Astrocyte (in vitro differentiated cells and primary cell): Measurements from ENCODE around the gene PRKACA. TPM values are rescaled to one million over a fixed set of nuclear protein-coding genes. Genes with fewer than 3 reads are reported as not detected.

ENCODE experiments used
- DNase-seq: peaks from one replicate; pipeline ENCODE4 v3.0.0-alpha.2; 2010; ENCODE audit warnings: low read depth
- FAIRE-seq: peaks from 2 replicates; lab custom pipeline; 2011; peaks lifted over from hg19 to GRCh38; lab: Jason Lieb, UNC
- H2AFZ ChIP-seq: 2 replicates; pipeline ENCODE4 v1.6.0; 2012; ENCODE audit warnings: low read depth, low read length, inconsistent platforms
- H3K27ac ChIP-seq: 2 replicates; pipeline ENCODE4 v1.5.1; 2011; ENCODE audit warnings: low read depth, low read length, inconsistent platforms
- H3K27me3 ChIP-seq: 2 replicates; pipeline ENCODE4 v1.6.0; 2011; ENCODE audit warnings: low read length, inconsistent platforms; ENCODE audit not compliant: insufficient read depth
- H3K36me3 ChIP-seq: 2 replicates; pipeline ENCODE4 v1.5.1; 2011; ENCODE audit warnings: low read length, inconsistent platforms; ENCODE audit not compliant: insufficient read depth
- H3K4me1 ChIP-seq: 2 replicates; pipeline ENCODE4 v1.5.1; 2011; ENCODE audit warnings: low read length, inconsistent platforms; ENCODE audit not compliant: insufficient read depth
- H3K4me2 ChIP-seq: 2 replicates; pipeline ENCODE4 v1.6.0; 2012; ENCODE audit warnings: low read length, inconsistent platforms
- H3K4me3 ChIP-seq: 2 replicates; pipeline ENCODE4 v1.5.1; 2011; ENCODE audit warnings: low read depth, mild to moderate bottlenecking, low read length, inconsistent platforms; ENCODE audit not compliant: insufficient read depth
- H3K79me2 ChIP-seq: 2 replicates; pipeline ENCODE4 v1.6.0; 2012; ENCODE audit warnings: mild to moderate bottlenecking, low read length, inconsistent platforms; ENCODE audit not compliant: insufficient read depth
- H3K9ac ChIP-seq: 2 replicates; pipeline ENCODE4 v1.6.0; 2012; ENCODE audit warnings: mild to moderate bottlenecking, low read length, inconsistent platforms
- H3K9me3 ChIP-seq: 2 replicates; pipeline ENCODE4 v1.5.1; 2012; ENCODE audit warnings: low read depth, mild to moderate bottlenecking, low read length, inconsistent platforms; ENCODE audit not compliant: insufficient read depth
- H4K20me1 ChIP-seq: 2 replicates; pipeline ENCODE4 v1.6.0; 2012; ENCODE audit warnings: low read length, inconsistent platforms; ENCODE audit not compliant: insufficient read depth
- H3K27ac Mint-ChIP-seq: one replicate; pipeline ENCODE4 v1.8.0; 2021; ENCODE audit warnings: mild to moderate bottlenecking, mixed read lengths; ENCODE audit not compliant: unreplicated experiment
- H3K27me3 Mint-ChIP-seq: one replicate; pipeline ENCODE4 v1.8.0; 2021; ENCODE audit warnings: low read depth, mixed read lengths; ENCODE audit not compliant: unreplicated experiment
- H3K36me3 Mint-ChIP-seq: one replicate; pipeline ENCODE4 v1.8.0; 2021; ENCODE audit warnings: low read depth, mixed read lengths; ENCODE audit not compliant: unreplicated experiment
- H3K4me1 Mint-ChIP-seq: one replicate; pipeline ENCODE4 v1.8.0; 2021; ENCODE audit warnings: low read depth, mixed read lengths; ENCODE audit not compliant: unreplicated experiment
- H3K4me3 Mint-ChIP-seq: one replicate; pipeline ENCODE4 v1.8.0; 2021; ENCODE audit warnings: mild to moderate bottlenecking, moderate library complexity, mixed read lengths; ENCODE audit not compliant: unreplicated experiment
- H3K9me3 Mint-ChIP-seq: one replicate; pipeline ENCODE4 v1.8.0; 2021; ENCODE audit warnings: mild to moderate bottlenecking, mixed read lengths; ENCODE audit not compliant: unreplicated experiment
- EZH2 ChIP-seq: IDR thresholded peaks from 2 replicates; pipeline ENCODE4 v1.6.1; 2012; ENCODE audit warnings: mild to moderate bottlenecking, low read length, inconsistent platforms; ENCODE audit not compliant: insufficient read depth
- total RNA-seq: library from RNA; stranded (reverse); gene quantifications from 2 replicates; pipeline ENCODE4 v1.2.1, GENCODE V29; 2021
- TF ChIP-seq, protein P1 (sequence below): IDR thresholded peaks from 2 replicates; pipeline ENCODE4 v1.5.1; 2011; ENCODE audit warnings: low read depth, mild to moderate bottlenecking, inconsistent platforms, low read length, moderate library complexity; ENCODE audit not compliant: insufficient read depth

Gene PRKACA
- total RNA-seq, 1 donor from 2014 or later = 80.5 TPM

DNA sequence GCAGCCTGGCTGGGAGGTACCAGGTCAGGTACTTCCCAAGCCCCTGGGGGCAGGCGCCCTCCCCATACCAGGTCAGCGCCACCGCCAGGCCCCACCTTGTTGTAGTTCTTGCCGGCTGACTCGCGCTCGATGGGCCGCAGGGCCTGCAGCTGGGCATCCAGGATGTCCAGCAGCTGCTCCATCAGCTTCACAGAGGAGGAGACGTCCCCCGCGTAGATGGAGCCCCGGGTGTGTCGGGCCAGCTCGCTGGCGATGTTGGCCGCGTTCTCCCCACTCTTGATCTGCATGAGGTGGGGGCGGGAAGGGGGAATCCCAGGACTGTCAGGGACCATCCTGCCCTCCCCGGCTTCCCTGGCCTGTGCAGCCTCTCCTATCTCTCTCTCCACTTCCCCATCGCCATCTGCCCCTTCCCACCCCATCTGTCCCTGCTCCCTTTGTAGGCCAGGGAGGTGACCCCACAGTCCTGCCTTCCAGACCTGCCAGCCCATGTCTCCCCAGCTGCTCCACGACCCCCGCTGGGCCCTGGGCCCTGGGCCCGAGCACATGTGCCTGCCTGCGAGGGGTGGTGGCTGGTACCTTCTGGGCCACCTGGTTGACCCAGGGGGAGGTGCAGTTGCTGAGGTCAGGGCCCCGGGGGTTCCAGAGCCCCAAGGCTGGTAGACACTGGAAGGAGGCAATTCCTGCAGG, 42.6 kb upstream of the PRKACA start:
- H3K4me1 ChIP-seq = no peaks in the 10 kb centered on the region
- H3K27ac ChIP-seq = no peak overlapping the region
- no peak overlapping the region for H3K4me3 ChIP-seq
- no peak overlapping the region for H3K4me2 ChIP-seq
- H2AFZ ChIP-seq = no peak overlapping the region
- no peak overlapping the region for H3K4me3 Mint-ChIP-seq
- no peaks in the 10 kb centered on the region for H3K27me3 Mint-ChIP-seq
- H3K36me3 Mint-ChIP-seq = peaks cover 15% of the 10 kb centered on the region
- no peaks in the 10 kb centered on the region for H3K9me3 Mint-ChIP-seq
- FAIRE-seq = no peak
- DNase-seq = no peak
- H3K9me3 ChIP-seq = no peaks in the 10 kb centered on the region
- H3K4me1 Mint-ChIP-seq = peaks cover 1% of the 10 kb centered on the region
- no peak overlapping the region for H3K27ac Mint-ChIP-seq
- H4K20me1 ChIP-seq = no peaks in the 10 kb centered on the region
- no peaks in the 10 kb centered on the region for H3K79me2 ChIP-seq
- H3K9ac ChIP-seq = no peak overlapping the region
- no peaks in the 10 kb centered on the region for H3K36me3 ChIP-seq
- TF ChIP-seq EZH2 = no peak
- TF ChIP-seq, protein P1, sequence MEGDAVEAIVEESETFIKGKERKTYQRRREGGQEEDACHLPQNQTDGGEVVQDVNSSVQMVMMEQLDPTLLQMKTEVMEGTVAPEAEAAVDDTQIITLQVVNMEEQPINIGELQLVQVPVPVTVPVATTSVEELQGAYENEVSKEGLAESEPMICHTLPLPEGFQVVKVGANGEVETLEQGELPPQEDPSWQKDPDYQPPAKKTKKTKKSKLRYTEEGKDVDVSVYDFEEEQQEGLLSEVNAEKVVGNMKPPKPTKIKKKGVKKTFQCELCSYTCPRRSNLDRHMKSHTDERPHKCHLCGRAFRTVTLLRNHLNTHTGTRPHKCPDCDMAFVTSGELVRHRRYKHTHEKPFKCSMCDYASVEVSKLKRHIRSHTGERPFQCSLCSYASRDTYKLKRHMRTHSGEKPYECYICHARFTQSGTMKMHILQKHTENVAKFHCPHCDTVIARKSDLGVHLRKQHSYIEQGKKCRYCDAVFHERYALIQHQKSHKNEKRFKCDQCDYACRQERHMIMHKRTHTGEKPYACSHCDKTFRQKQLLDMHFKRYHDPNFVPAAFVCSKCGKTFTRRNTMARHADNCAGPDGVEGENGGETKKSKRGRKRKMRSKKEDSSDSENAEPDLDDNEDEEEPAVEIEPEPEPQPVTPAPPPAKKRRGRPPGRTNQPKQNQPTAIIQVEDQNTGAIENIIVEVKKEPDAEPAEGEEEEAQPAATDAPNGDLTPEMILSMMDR = no peak
- H3K27me3 ChIP-seq = no peaks in the 10 kb centered on the region

DNA sequence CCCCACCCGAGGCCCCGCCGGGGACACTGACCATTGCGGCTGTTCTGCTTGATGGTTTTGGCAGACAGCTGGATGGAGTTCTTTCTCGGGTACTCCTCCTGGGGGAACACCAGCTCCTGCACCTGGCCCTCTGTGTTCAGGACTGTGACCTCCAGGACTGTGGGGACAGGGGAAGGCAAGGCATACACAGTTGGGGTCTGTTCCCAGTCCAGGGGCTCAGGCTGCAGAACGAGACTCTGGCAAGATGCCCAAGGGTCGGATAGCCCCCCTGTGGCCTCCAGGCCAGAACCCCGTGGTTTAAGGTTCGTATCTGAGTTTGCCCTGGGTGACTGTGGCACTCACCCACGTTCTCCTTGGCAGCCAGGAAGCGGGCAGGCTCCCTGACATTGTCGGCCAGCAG, 41.5 kb upstream of the PRKACA start:
- no peaks in the 10 kb centered on the region for H3K4me1 Mint-ChIP-seq
- TF ChIP-seq, protein P1 = no peak
- TF ChIP-seq EZH2 = no peak
- no peaks in the 10 kb centered on the region for H4K20me1 ChIP-seq
- no peak overlapping the region for H3K27ac Mint-ChIP-seq
- H3K4me1 ChIP-seq = no peaks in the 10 kb centered on the region
- no peak overlapping the region for H2AFZ ChIP-seq
- H3K36me3 Mint-ChIP-seq = peaks cover 15% of the 10 kb centered on the region
- H3K9me3 ChIP-seq = no peaks in the 10 kb centered on the region
- no peak overlapping the region for H3K27ac ChIP-seq
- DNase-seq (no peak), FAIRE-seq (no peak)
- H3K27me3 Mint-ChIP-seq = no peaks in the 10 kb centered on the region
- H3K27me3 ChIP-seq = no peaks in the 10 kb centered on the region
- H3K79me2 ChIP-seq = no peaks in the 10 kb centered on the region
- H3K9ac ChIP-seq = no peak overlapping the region
- no peaks in the 10 kb centered on the region for H3K9me3 Mint-ChIP-seq
- no peaks in the 10 kb centered on the region for H3K36me3 ChIP-seq
- H3K4me3 ChIP-seq = no peak overlapping the region
- H3K4me3 Mint-ChIP-seq = no peak overlapping the region
- H3K4me2 ChIP-seq = no peak overlapping the region

DNA sequence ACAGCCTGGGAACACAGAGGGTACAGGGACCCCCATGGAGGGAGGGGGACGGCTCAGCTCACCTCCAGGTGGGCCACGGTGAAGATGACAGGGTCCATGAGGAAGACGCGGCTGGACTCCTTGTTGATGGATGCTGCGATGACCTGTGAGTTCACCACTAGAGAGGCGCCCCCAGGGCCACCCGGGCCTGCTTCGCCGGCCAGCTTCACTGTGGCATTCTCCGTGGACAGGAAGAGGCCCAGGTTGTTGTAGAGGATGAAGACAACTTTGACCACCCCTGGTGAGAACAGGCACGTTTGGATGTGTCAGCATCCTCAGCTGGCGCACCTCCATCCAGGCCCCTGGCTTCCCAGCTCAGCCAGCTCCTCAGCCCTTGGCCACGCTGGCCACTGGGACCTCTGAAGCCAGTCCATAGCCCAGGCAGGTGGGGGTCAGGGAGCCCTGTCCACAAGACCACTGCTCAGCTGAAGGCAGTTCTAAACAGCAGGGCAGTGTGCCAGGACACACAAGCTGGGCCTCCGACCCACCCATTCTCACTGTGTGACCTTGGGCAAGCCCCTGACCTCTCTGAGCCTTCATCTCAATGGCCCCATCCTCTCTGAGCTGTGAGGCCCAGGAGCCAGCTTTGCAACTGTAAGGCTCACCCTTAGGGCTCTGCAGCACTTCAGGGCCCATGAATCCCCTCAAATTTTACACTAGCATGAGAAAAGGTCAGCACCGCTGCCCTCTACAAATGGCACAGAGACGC, 40.9 kb upstream of the PRKACA start:
- no peaks in the 10 kb centered on the region for H3K79me2 ChIP-seq
- H3K36me3 ChIP-seq = no peaks in the 10 kb centered on the region
- no peak overlapping the region for H3K4me2 ChIP-seq
- no peak overlapping the region for H2AFZ ChIP-seq
- no peak overlapping the region for H3K27ac ChIP-seq
- Mint-ChIP-seq H3K9me3 (no peaks in the 10 kb centered on the region), H3K4me1 (no peaks in the 10 kb centered on the region), H3K4me3 (no peak overlapping the region), H3K36me3 (peaks cover 15% of the 10 kb centered on the region), H3K27ac (no peak overlapping the region), H3K27me3 (no peaks in the 10 kb centered on the region)
- no peaks in the 10 kb centered on the region for H4K20me1 ChIP-seq
- H3K9ac ChIP-seq = no peak overlapping the region
- no peak for FAIRE-seq
- no peak overlapping the region for H3K4me3 ChIP-seq
- H3K27me3 ChIP-seq = no peaks in the 10 kb centered on the region
- H3K4me1 ChIP-seq = no peaks in the 10 kb centered on the region
- TF ChIP-seq, protein P1 = no peak
- no peak for TF ChIP-seq EZH2
- no peak for DNase-seq
- H3K9me3 ChIP-seq = no peaks in the 10 kb centered on the region
